Rectal smooth muscle tissue (tissue), 1 donor: ENCODE results near the gene DDX49.
"Not testable (repeated sequence)": the region's sequence is repeated elsewhere in the genome, so short reads cannot be mapped to it uniquely, and the experiment has no call there.

Experiments
- H3K27ac ChIP-seq: one replicate; pipeline ENCODE4 v1.7.0; 2013; ENCODE audit warnings: low read depth, low read length, inconsistent platforms
- H3K27me3 ChIP-seq: one replicate; pipeline ENCODE4 v1.7.0; 2013; ENCODE audit warnings: low read length; ENCODE audit not compliant: control insufficient read depth, insufficient read depth
- H3K36me3 ChIP-seq: one replicate; pipeline ENCODE4 v1.7.0; 2013; ENCODE audit warnings: low read length; ENCODE audit not compliant: control insufficient read depth, insufficient read depth
- H3K4me1 ChIP-seq: one replicate; pipeline ENCODE4 v1.7.0; 2013; ENCODE audit warnings: low read length; ENCODE audit not compliant: control insufficient read depth, insufficient read depth
- H3K4me3 ChIP-seq: one replicate; pipeline ENCODE4 v1.7.0; 2013; ENCODE audit warnings: low read length
- H3K9ac ChIP-seq: one replicate; pipeline ENCODE4 v1.7.0; 2013; ENCODE audit warnings: low read length

Gene DDX49

DNA sequence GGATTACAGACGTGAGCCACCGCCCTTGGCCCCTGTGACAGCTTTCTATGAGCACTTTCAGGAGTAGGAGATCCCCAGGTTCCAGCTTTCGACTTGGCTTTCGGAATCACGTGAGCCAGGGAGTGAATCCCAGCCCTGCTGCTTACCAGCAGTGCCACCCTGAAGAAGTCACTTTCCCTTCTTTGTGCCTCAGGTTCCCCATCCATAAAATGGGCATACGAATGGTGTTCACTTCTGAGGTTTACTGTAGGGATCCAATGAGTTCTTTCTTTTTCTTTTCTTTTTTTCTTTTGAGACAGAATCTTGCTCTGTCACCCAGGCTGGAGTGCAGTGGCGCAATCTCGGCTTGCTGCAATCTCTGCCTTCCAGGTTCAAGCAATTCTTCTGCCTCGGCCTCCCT is 25.8 kb downstream of the DDX49 start:
- no peak overlapping the region for H3K4me3 ChIP-seq
- no peaks in the 10 kb centered on the region for H3K4me1 ChIP-seq
- H3K36me3 ChIP-seq, result no peaks in the 10 kb centered on the region
- no peak overlapping the region for H3K27ac ChIP-seq
- no peaks in the 10 kb centered on the region for H3K27me3 ChIP-seq
- H3K9ac ChIP-seq, result no peak overlapping the region

DNA sequence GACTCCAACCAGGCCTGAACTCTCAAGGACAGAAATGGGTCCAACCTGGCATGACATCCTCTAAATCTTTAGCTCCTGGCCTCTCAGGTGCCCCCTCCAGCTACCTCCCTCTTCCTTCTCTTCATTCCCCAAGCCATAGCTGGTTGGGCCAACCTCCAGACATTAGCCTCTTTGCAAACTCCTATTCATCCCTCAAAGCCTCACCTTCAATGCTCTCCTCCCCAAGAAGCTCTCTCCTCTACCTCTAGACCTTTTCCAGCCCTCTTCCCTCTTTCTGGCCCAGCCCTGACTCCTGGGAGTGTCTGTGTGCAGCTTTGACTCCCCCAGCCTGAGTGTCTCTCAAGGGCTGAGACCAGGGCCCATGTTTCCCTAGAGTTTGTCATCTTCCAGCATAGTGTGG is 26.8 kb downstream of the DDX49 start:
- Histone ChIP-seq H3K4me1 (no peaks in the 10 kb centered on the region), H3K27me3 (no peaks in the 10 kb centered on the region), H3K27ac (no peak overlapping the region), H3K36me3 (no peaks in the 10 kb centered on the region), H3K4me3 (no peak overlapping the region), H3K9ac (no peak overlapping the region)

DNA sequence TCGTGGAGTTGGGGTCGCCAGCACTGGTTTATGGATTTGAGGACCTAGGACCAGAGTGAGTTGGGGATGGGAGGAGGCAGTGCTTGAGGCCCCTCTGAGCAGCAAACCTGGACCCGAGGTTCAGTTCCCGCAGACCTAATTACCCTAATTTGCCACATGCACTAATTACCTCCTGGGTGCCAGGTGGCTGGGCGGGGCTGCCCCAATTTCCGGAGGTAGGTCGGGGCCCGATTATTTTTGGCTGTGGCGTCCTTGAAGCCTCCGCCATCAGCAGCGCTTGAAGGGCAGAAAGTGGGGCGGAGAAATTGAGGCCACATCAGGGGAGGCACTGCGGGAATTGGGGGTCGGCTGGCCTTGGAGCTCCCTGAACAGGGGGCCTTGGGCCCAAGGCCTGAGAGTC is 27.4 kb downstream of the DDX49 start:
- Histone ChIP-seq H3K4me3 (no peak overlapping the region), H3K27me3 (no peaks in the 10 kb centered on the region), H3K27ac (no peak overlapping the region), H3K4me1 (no peaks in the 10 kb centered on the region), H3K9ac (no peak overlapping the region), H3K36me3 (no peaks in the 10 kb centered on the region)

GRCh38 chr19:18948075-18948975 is 28.8 kb downstream of the DDX49 start:
- Histone ChIP-seq H3K4me3 (no peak overlapping the region), H3K4me1 (no peaks in the 10 kb centered on the region), H3K27ac (no peak overlapping the region), H3K27me3 (no peaks in the 10 kb centered on the region), H3K36me3 (no peaks in the 10 kb centered on the region), H3K9ac (no peak overlapping the region)

DNA sequence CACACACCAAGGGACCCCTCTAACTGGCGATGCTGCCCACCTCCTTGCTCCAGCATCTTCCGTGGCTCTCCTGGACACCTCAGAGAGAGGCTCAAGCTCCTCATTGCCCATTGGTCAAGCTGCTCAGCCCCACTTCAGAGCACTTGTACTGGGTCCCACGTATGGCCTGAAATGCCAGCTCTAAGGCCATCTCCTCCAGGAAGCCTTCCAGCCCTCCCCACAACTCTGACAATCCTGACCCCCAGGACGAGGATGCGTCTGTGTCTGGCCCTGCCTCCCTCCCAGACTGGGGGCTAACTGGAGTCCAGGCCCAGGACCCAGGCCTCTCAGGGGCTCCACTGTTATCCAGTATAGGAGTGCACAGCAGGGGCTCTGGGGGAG is 29.5 kb downstream of the DDX49 start:
- Histone ChIP-seq H3K36me3 (no peaks in the 10 kb centered on the region), H3K9ac (no peak overlapping the region), H3K27me3 (no peaks in the 10 kb centered on the region), H3K4me3 (no peak overlapping the region), H3K4me1 (no peaks in the 10 kb centered on the region), H3K27ac (no peak overlapping the region)

DNA sequence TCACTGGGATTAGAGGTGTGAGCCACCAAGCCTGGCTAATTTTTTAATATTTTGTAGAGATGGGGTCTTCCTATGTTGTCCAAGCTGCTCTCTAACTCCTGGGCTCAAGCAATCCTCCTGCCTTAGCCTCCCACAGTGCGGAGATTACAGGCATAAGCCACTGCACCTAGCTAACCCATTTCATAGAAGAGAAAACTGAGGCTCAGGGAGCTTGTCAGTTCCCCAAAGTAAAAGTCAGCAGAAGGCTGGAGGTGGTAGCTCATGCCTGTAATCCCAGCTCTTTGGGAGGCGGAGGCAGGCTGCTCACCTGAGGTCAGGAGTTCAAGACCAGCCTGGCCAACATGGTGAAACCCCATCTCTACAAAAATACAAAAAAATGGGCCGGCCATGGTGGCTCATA is 30.3 kb downstream of the DDX49 start:
- Histone ChIP-seq H3K27me3 (no peaks in the 10 kb centered on the region), H3K27ac (no peak overlapping the region), H3K4me3 (no peak overlapping the region), H3K4me1 (no peaks in the 10 kb centered on the region), H3K36me3 (no peaks in the 10 kb centered on the region), H3K9ac (no peak overlapping the region)

DNA sequence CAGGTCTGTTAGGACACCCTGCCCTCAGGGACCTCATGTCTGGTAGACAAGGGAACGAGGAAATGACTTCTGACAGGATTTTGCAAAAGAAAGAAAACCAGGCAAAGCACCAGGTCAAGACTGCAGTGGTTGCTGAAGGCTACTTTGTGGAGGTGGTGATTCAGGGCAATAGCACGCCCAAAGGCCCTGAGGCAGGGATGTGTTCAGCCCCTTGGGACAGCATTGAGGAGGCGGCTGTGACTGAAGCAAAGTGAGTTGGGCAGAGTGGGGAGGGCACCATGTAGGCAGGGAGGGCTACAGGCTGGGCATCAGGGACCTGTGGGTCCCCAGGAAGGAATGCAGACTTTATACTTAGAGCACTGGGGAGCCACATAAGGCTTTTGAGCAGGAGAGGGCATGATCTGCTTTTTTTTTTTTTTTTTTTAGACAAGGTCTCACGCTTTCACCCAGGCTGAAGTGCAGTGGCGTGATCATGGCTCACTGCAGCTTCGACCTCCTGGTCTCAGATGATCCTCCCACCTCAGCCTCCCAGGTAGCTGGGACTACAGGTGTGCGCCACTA is 32.3 kb downstream of the DDX49 start:
- Histone ChIP-seq H3K4me1 (no peaks in the 10 kb centered on the region), H3K27ac (no peak overlapping the region), H3K9ac (no peak overlapping the region), H3K4me3 (no peak overlapping the region), H3K36me3 (no peaks in the 10 kb centered on the region), H3K27me3 (no peaks in the 10 kb centered on the region)

GRCh38 chr19:18952364-18953003 is 33.0 kb downstream of the DDX49 start:
- not testable (repeated sequence) for H3K36me3 ChIP-seq, H3K4me3 ChIP-seq, H3K4me1 ChIP-seq, H3K27ac ChIP-seq, H3K9ac ChIP-seq, H3K27me3 ChIP-seq

DNA sequence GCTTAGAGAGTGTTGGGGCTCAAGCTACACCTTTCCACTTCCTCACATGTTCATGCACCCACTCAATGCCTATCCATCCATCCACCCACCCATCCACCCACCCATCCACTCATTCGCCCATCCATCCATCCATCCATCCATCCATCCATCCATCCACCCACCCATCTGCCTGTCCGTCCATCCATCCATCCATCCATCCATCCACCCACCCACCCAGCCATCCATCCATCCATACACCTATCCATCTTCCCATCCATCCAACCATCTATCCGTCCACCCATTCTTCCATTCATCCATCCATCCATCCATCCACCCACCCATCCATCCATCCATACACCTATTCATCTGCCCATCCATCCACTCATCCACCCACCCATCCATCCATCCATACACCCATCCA is 34.6 kb downstream of the DDX49 start:
- no peak overlapping the region for H3K4me3 ChIP-seq
- no peaks in the 10 kb centered on the region for H3K27me3 ChIP-seq
- H3K36me3 ChIP-seq, result no peaks in the 10 kb centered on the region
- no peak overlapping the region for H3K9ac ChIP-seq
- H3K4me1 ChIP-seq, result no peaks in the 10 kb centered on the region
- no peak overlapping the region for H3K27ac ChIP-seq

GRCh38 chr19:18955042-18955441 is 35.5 kb downstream of the DDX49 start:
- Histone ChIP-seq H3K9ac (no peak overlapping the region), H3K4me1 (no peaks in the 10 kb centered on the region), H3K36me3 (no peaks in the 10 kb centered on the region), H3K27me3 (no peaks in the 10 kb centered on the region), H3K4me3 (no peak overlapping the region), H3K27ac (no peak overlapping the region)

DNA sequence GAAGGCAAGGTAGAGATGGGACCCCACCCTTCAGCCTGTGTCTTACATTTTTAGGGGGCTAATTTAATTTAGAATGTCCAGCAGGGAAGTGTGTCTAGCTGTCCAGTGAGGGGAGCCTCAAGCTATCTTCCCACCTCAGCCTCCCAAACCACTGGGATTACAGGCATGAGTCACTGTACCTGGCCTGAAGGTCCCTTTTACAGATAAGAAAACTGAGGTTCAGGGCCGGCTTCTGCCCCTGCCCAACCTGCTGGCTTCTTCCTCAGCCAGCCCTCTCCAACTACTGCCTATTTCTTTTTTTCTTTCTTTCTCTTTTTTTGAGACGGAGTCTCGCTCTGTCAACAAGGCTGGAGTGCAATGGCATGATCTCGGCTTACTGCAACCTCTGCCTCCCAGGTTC is 40.9 kb downstream of the DDX49 start:
- H3K9ac ChIP-seq, result no peak overlapping the region
- no peaks in the 10 kb centered on the region for H3K36me3 ChIP-seq
- H3K4me1 ChIP-seq, result no peaks in the 10 kb centered on the region
- no peak overlapping the region for H3K4me3 ChIP-seq
- no peak overlapping the region for H3K27ac ChIP-seq
- no peaks in the 10 kb centered on the region for H3K27me3 ChIP-seq

DNA sequence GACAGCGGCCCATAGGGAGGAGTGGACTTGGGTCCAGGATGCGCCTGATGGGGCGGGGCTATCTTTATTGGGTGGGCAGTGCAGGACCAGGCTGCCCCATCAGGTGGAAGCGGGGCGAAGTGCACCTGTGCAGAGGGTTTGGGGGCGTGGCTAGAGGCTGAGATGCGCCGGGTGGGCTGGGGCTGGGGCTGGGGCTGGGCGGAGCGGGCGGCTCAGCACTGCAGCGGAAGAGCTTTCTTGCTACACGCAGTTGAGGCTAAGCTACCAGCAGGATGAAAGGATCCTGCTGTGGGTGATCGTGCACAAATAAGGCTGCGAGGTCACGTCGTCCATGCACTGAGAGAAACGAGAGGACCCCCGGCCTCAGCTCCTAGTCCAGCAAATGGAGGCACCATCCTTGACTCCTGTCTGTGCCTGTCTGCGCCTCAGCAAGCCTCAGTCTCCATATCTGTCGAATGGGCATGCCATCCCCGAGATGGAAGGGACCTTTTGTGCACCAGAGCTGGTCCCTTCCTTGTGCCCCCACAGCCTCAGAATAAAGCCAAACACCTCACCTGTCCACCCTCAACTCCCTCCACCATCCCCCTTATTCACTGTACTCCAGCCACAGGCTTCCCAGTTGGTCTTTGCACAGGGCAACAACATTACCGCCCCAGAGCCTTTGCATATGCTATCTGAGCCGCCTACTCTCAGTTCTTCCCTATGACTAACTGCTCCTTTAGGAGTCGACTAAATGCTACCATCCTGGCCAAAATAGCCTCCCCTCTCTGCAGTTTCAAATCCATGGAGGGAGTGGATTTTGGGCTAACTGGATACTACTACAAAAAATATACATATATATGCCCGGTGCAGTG is 42.5 kb downstream of the DDX49 start:
- H3K4me1 ChIP-seq, result no peaks in the 10 kb centered on the region
- no peaks in the 10 kb centered on the region for H3K27me3 ChIP-seq
- no peak overlapping the region for H3K9ac ChIP-seq

More for the DNA sequence above, 42.5 kb downstream of the DDX49 start:
- H3K4me3 ChIP-seq, result no peak overlapping the region
- H3K36me3 ChIP-seq, result no peaks in the 10 kb centered on the region
- no peak overlapping the region for H3K27ac ChIP-seq
